H1 (cell line): Measurements from ENCODE around the gene LTBP3. TPM values are rescaled to one million over a fixed set of nuclear protein-coding genes. Genes with fewer than 3 reads are reported as not detected.
A peak's percentile ranks its signal among the peaks of the same experiment; 100 is the strongest.

Experiments
- ASH2L ChIP-seq: fragments of 200-600, 300-600 bp; sonication (generic); IDR thresholded peaks from one replicate; pipeline ENCODE4 v1.7.1; 2017; ENCODE audit warnings: low read length
- ATF3 ChIP-seq: IDR thresholded peaks from 2 replicates; pipeline ENCODE4 v1.6.1; 2011; ENCODE audit warnings: low read depth, mild to moderate bottlenecking, low read length; ENCODE audit not compliant: insufficient read depth
- BRCA1 ChIP-seq: IDR thresholded peaks from 2 replicates; pipeline ENCODE4 v1.6.1; 2012; ENCODE audit warnings: low read depth, low read length, improper control_type of control experiment
- EP300 ChIP-seq, 2 experiments: IDR thresholded peaks; 1 replicate in 1 of 2; 2 replicates in 1 of 2; pipeline ENCODE4 v1.6.1; 2011 to 2012; ENCODE audit warnings: low read depth in 2 of 2, low read length in 2 of 2, mild to moderate bottlenecking in 2 of 2, borderline replicate concordance in 1 of 2, inconsistent platforms in 1 of 2, moderate library complexity in 1 of 2
- EZH2 ChIP-seq: fragments of 200-600 bp; sonication (generic); IDR thresholded peaks from 2 replicates; pipeline ENCODE4 v1.7.1; 2012; ENCODE audit warnings: low read depth, mild to moderate bottlenecking, moderate library complexity, low read length, inconsistent platforms; ENCODE audit not compliant: severe bottlenecking
- GTF2F1 ChIP-seq: IDR thresholded peaks from 2 replicates; pipeline ENCODE4 v1.6.1; 2012; ENCODE audit warnings: low read depth, low read length, improper control_type of control experiment, borderline replicate concordance
- HDAC6 ChIP-seq: IDR thresholded peaks from one replicate; pipeline ENCODE4 v1.7.1; 2012; ENCODE audit warnings: low read depth, mild to moderate bottlenecking, inconsistent platforms, low read length, moderate library complexity
- NANOG ChIP-seq: IDR thresholded peaks from 2 replicates; pipeline ENCODE4 v1.6.1; 2011; ENCODE audit warnings: low read length, low read depth, mild to moderate bottlenecking, inconsistent platforms; ENCODE audit not compliant: insufficient read depth, poor library complexity, severe bottlenecking
- NRF1 ChIP-seq: IDR thresholded peaks from 2 replicates; pipeline ENCODE4 v1.6.1; 2011; ENCODE audit warnings: mild to moderate bottlenecking, low read depth, low read length, improper control_type of control experiment
- PHF8 ChIP-seq: fragments of 200-600 bp; sonication (generic); conservative IDR thresholded peaks from 2 replicates; pipeline ENCODE4 v1.7.1; 2012; ENCODE audit warnings: low read depth, mild to moderate bottlenecking, inconsistent platforms, low read length, moderate library complexity
- POU5F1 ChIP-seq: IDR thresholded peaks from 2 replicates; pipeline ENCODE4 v1.6.1; 2011; ENCODE audit warnings: low read depth, mild to moderate bottlenecking, low read length, moderate library complexity
- RNF2 ChIP-seq: fragments of 200-900, 300-1000 bp; sonication (generic); IDR thresholded peaks from 2 replicates; pipeline ENCODE4 v1.7.1; 2016; ENCODE audit warnings: borderline replicate concordance, low read depth, mild to moderate bottlenecking, antibody characterized with exemption, low read length; ENCODE audit not compliant: poor library complexity, severe bottlenecking; ENCODE audit errors: missing control alignments
- RXRA ChIP-seq: IDR thresholded peaks from 2 replicates; pipeline ENCODE4 v1.6.1; 2011; ENCODE audit warnings: low read depth, mild to moderate bottlenecking, low read length, moderate library complexity; ENCODE audit not compliant: insufficient read depth
- SAP30 ChIP-seq: fragments of 300-600 bp; sonication (generic); IDR thresholded peaks from 2 replicates; pipeline ENCODE4 v1.7.1; 2012; ENCODE audit warnings: low read length, moderate library complexity, mild to moderate bottlenecking, inconsistent platforms; ENCODE audit not compliant: insufficient read depth, insufficient replicate concordance
- SIN3A ChIP-seq, 2 experiments: IDR thresholded peaks in 1 of 2; conservative IDR thresholded peaks in 1 of 2; 2 replicates each; pipeline ENCODE4 v1.6.1; 2011 to 2012; ENCODE audit warnings: low read length in 2 of 2, improper control_type of control experiment in 1 of 2, low read depth in 1 of 2, mild to moderate bottlenecking in 1 of 2
- SRF ChIP-seq: IDR thresholded peaks from 2 replicates; pipeline ENCODE4 v1.6.1; 2011; ENCODE audit warnings: mild to moderate bottlenecking, low read depth, low read length, moderate library complexity
- TEAD4 ChIP-seq: IDR thresholded peaks from 2 replicates; pipeline ENCODE4 v1.6.1; 2012; ENCODE audit warnings: low read depth, low read length, inconsistent platforms, mixed read lengths
- ZNF274 ChIP-seq: IDR thresholded peaks from 2 replicates; pipeline ENCODE4 v1.7.0; 2012; ENCODE audit warnings: low read length, borderline replicate concordance; ENCODE audit errors: extremely low read depth
- polyA plus RNA-seq, 7 experiments: library from polyadenylated mRNA; depleted of rRNA in 3 of 7; stranded (reverse) in 5 of 7; unstranded in 2 of 7; fragments of >200 nt in 5 of 7; fragments of 200-250 nt in 2 of 7; gene quantifications; 1 replicate in 5 of 7; 2 replicates in 1 of 7; 4 replicates in 1 of 7; pipeline versions ENCODE4 v1.2.1 to v1.2.3, GENCODE V29; 2011 to 2013; ENCODE audit warnings: missing spikeins in 2 of 7, mixed read lengths in 2 of 7
- total RNA-seq: library from RNA; stranded (reverse); fragmentation: NEBNext Ultra II Directional; extraction: Animal tissue kit (Norgen Biotek cat#: 25700); gene quantifications from 2 replicates; pipeline ENCODE4 v1.2.1, GENCODE V29; 2021
- TF ChIP-seq, protein P1 (sequence below): IDR thresholded peaks from 2 replicates; pipeline ENCODE4 v1.6.1; 2012; ENCODE audit warnings: inconsistent platforms
- TF ChIP-seq, protein P2 (sequence below): IDR thresholded peaks from 2 replicates; pipeline ENCODE4 v1.6.1; 2012; ENCODE audit warnings: low read length, inconsistent platforms

The LTBP3 gene
- total and polyA plus RNA-seq, 2 of the 8 experiments (the other 6 are each of a cell fraction or from before 2014, with no cell fraction given), result 12.8 to 17.8 TPM

GRCh38 chr11:65538915-65539743 lies 19.0 kb downstream of the LTBP3 start (continued):
- TF ChIP-seq SRF (no peak), ASH2L (no peak), ZNF274 (no peak), EZH2 (peak; percentile 12), BRCA1 (no peak), ATF3 (no peak), SIN3A (conservative IDR thresholded peaks at IDR 0.05 in 1 of 2, IDR thresholded peaks at IDR 0.05 in 1 of 2; ENCODE audit: low read depth in 1 of 2, low read length in 2 of 2) (no peak; a peak in 1 of 4 replicates), RXRA (no peak), EP300 (IDR thresholded peaks at IDR 0.05; ENCODE audit: borderline replicate concordance in 1 of 2, low read depth in 2 of 2, low read length in 2 of 2) (no peak), GTF2F1 (no peak), SAP30 (no peak), NRF1 (no peak), POU5F1 (no peak), HDAC6 (no peak), PHF8 (no peak), RNF2 (peak; percentile 49), NANOG (no peak), TEAD4 (no peak)
- TF ChIP-seq, protein P1, sequence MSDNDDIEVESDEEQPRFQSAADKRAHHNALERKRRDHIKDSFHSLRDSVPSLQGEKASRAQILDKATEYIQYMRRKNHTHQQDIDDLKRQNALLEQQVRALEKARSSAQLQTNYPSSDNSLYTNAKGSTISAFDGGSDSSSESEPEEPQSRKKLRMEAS, result peak; percentile 67
- TF ChIP-seq, protein P2, sequence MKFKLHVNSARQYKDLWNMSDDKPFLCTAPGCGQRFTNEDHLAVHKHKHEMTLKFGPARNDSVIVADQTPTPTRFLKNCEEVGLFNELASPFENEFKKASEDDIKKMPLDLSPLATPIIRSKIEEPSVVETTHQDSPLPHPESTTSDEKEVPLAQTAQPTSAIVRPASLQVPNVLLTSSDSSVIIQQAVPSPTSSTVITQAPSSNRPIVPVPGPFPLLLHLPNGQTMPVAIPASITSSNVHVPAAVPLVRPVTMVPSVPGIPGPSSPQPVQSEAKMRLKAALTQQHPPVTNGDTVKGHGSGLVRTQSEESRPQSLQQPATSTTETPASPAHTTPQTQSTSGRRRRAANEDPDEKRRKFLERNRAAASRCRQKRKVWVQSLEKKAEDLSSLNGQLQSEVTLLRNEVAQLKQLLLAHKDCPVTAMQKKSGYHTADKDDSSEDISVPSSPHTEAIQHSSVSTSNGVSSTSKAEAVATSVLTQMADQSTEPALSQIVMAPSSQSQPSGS, result no peak
